ENCODE data around the gene FBXL17.

DNA sequence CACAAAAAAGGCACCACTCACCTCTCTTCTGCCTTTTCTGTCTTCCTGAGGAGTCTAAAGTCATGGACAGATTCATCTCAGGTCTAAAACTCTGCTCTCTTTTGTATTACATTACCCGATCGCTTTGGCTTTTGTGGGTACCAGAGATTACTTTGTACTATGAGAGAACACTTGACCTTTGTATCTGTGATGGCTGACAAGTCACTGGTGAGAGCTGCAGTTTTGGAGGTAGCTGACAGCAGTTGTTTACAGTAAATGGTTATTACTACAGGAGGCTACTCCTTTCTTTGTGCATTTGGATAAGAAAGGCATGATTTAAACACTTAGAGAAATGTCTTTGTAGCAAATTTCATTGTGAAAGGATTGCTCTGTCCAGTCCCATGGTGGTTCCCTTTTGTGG, 307.3 kb downstream of the FBXL17 start:
- TF ChIP-seq CTCF (IDR thresholded peaks at IDR 0.05) (no peak), EZH2 (IDR thresholded peaks at IDR 0.05; ENCODE audit: borderline replicate concordance, insufficient read depth, low read depth, low read length, poor library complexity, severe bottlenecking) (no peak)
